RKO (cell line): ENCODE data around the gene C19orf73.
"Not testable (repeated sequence)": the region's sequence is repeated elsewhere in the genome, so short reads cannot be mapped to it uniquely, and the experiment has no call there.

Experiments used
- DNase-seq: peaks from one replicate; pipeline ENCODE4 v3.0.0-alpha.2; 2016; ENCODE audit warnings: low spot score

C19orf73 gene

DNA sequence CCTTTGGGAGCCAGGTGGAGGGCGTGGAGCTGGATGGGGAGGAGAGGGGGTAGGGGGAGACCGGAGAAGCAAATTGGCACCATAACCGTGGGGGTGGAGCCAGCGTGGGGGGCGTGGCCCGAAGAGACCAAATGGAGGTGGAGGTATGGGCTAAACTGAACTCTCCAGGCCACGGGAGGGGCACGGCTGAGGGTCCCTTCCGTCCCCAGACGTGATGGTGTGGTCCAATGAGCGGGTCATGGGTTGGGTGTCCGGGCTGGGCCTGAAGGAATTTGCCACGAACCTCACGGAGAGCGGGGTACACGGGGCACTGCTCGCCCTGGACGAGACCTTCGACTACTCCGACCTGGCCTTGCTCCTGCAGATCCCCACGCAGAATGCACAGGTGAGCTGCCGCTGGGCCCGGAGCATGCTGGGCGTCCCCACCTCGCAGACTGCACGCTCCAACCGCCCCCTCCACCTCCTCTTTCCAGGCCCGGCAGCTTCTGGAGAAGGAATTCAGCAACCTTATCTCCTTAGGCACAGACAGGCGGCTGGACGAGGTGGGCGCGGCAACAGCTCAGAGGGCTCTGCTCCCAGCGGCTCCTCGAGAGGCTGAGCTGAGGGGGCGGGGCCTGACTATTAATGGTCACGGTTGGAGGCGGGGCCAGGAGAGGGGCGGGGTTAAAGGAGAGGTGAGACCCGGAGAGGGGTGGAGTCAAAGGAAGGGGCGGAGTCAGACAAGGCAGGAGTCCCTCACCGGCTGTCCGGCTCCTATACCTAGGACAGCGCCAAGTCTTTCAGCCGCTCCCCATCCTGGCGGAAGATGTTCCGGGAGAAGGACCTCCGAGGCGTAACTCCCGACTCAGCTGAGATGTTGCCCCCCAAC, 30.1 kb upstream of the C19orf73 start:
- DNase-seq: peak; percentile 90

DNA sequence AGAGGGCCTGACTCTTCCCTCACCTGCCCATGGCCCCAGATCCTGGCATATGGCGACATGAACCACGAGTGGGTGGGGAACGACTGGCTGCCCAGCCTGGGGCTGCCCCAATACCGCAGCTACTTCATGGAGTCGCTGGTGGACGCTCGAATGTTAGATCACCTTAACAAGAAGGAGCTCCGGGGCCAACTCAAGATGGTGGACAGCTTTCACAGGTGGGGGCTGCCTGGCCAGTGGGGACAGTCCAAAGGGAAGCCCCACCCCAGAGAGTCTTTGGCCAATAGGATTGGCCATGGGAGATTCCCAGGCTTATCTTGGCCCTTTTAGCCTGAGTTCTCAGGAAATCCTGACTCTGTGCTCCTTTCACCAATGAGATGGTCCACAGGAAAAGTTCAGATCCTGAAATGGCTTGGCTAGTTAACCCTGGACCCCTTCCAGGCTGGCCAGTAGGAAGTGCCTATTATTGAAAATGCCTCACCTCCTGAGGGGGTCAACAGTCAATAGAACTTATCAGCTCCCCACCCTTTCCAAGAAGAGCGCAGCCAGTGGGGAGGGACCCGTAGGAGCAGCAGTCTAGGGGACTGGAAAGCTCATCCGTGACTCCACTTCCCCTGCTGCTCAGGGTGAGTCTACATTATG, 29.2 kb upstream of the C19orf73 start:
- DNase-seq: no peak

DNA sequence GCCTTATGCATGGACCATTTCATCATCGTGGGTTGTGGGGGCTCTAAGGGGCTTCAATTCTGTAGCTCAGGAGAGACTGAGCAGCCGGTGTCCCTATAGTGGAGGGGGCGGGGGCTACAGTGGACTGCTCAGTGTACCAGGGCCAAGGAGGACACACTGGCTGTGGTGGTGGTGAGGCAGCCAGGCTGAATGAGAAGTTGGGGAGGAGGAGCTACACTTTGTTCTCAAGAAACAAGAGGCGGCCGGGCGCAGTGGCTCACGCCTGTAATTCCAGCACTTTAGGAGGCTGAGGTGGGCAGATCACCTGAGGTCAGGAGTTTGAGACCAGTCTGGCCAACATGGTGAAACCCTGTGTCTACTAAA, 27.4 kb upstream of the C19orf73 start:
- not testable (repeated sequence) for DNase-seq

DNA sequence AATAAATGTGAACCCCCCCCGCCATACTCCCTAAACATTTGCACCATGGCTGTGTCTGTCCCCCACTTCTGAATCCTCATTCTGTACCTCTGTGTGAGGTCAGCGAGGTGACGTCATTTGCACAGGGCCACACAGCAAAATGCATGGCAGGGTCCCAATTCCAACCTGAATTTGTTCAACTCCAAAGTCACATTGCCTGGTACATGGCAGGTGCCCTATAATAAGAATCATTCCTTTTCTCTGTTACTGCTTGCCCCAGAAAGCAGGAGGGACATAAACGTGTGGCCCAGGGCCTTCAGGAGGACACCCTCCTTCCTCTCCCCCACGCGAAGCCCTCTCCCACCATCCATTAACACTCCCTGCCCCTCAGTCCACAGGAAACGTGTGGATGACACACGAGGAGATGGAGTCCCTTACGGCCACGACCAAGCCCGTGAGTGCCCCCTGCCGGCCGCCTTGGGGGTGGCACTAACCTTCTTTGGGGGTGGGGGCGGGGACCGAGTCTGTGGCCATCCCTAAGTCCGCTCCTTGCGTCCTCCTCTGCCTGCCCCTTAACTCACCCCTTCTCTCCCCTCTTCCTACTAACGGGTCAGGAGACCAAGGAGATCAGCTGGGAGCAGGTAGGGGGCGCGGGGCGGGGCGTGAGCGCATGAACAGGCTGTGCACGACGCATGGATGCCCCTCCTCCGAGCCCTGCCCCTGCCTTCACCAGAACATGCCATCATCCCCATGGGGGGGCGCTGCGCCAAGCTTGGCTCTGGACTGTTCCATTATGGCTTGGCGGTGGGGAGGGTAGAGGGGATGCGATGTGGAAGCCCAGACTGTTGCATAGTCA, 26.8 kb upstream of the C19orf73 start:
- DNase-seq: no peak

DNA sequence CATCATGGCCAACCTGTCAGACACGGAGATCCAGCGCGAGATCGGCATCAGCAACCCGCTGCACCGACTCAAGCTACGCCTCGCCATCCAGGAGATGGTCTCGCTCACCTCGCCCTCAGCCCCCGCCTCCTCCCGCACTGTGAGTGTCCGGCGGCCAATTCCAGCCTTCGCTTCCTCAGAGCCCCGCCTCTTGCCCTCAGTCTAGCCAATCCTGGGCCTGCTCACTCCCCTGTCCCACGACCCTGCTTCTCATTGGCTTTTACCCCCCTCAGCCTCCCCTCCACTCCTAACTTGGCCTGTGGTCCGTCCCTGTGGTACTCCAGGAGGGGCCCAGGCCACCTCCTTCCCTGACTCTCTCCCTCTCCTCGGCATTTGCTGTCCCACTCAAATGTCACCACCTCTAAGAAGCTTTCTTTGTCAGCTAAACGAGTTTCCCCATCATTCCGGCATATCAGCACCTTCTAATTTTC, 24.0 kb upstream of the C19orf73 start:
- no peak for DNase-seq

DNA sequence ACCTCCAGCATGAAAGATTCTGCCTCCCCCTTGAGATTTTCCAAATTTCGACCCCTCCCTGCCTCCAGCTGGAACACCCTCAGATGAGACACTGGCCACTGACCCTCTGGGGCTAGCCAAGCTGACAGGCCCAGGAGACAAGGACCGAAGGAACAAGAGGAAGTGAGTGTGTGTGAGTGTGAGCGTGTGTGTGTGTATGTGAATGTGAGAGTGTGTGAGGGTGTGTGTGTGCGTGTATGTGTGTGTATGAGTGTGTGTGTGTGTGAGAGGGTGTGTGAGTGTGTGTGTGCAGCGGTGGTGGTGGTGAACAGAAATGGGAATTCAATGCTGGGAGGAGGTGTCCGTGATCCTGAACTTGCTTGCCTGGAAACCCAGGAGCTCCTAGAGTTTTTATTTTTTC, 22.4 kb upstream of the C19orf73 start:
- no peak for DNase-seq

DNA sequence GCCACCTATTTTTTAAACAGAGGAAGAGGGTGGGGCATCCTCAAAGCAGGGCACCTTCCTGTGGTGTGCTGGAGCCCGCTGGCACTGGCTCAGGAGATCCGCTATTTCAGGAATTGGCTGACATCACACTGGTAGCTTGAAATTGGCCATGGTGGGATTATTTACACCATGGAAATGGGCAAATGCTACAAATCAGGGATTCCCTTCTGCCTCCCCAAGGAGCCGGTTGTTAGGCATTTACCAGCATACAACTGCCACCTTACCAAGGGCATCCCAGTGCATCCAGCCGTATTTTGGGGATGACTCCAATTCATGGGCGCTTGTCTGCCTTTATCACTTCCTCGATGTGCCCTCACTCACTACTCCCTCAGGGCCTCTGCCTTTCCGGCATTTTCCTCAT, 22.0 kb upstream of the C19orf73 start:
- no peak for DNase-seq

- no peak for DNase-seq
These were observed 17.8 kb upstream of the C19orf73 start for GRCh38 chr19:49136771-49137171.

DNA sequence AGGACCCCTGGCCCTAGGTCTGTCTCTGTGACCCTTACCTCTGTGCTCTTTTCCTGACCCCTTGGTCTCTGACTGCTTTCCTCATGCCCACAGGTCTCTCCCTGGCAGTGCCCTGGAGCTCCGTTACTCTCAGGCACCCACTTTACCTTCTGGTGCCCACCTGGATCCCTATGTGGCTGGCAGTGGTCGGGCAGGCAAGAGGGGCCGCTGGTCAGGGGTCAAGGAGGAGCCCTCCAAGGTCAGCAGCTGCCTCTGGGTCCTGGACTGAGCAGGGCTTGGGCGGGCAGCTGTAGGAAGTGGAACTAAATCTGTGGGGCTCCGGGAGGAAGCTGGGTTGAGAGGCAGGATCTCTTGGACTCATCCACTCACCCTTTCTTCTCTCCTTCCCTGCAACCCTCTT, 16.7 kb upstream of the C19orf73 start:
- DNase-seq: no peak

DNA sequence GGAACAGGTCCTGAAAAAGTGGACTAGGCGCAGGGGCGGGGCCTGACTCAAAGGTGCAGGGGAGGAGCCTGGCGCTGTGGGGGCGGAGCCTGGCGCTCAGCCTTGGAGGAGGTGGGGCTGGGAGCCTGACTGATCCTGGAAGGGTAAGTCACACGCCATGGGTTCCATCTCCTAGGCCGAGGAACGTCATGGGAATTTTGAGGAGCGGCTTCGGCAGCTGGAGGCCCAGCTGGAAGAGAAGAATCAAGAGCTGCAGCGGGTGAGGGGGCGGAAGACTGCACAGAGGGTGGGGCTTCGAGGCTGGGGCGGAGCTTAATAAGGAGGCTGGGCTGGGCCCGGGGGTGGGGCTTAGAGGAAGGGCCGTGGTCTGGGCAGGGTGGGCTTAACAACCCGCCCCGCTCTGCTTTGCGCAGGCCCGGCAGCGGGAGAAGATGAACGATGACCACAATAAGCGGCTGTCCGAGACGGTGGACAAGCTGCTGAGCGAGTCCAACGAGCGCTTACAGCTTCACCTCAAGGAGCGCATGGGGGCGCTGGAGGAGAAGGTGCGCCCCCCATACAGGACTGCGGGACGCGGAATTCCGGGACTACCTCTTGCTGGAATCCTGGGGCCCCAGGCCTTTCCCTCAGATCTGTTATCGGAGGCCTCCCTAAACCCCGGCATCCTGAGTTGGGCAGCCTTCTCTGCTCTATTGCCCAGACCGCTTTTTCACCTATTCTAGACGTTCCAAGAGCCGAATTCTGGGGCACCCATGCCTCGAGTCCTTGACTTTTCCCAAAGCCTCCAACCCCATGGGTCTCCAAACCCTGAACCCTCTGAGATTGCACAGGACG, 14.9 kb upstream of the C19orf73 start:
- DNase-seq: no peak

DNA sequence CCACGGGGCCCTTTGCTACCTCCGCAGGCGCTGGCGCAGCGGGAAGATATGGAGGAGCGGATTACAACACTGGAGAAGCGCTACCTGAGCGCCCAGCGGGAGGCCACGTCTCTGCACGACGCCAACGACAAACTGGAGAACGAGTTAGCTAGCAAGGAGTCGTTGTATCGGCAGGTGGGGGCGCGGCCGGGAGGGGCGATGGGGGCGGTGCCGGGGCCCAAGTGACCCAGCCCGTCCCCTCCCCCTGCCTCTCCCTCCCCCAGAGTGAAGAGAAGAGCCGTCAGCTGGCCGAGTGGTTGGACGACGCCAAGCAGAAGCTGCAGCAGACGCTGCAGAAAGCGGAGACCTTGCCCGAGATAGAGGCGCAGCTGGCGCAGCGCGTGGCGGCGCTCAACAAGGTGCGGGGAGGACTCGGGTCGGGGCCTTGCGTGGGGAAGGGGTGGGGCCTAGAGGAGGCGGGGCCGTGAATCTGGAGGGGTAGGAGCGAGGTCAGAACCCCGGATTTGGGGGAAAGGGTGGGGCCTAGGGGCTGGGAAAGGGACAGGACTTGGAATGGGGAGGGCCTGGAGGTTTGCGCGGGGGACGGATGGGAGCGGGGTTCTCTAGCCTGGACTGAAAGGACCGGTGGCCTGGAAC, 14.1 kb upstream of the C19orf73 start:
- no peak for DNase-seq

- DNase-seq: no peak
These were observed 11.4 kb upstream of the C19orf73 start for GRCh38 chr19:49130325-49130724.

- DNase-seq: no peak
These were observed 10.3 kb upstream of the C19orf73 start for GRCh38 chr19:49129238-49129583.

GRCh38 chr19:49128545-49129237, 9.7 kb upstream of the C19orf73 start:
- no peak for DNase-seq

DNA sequence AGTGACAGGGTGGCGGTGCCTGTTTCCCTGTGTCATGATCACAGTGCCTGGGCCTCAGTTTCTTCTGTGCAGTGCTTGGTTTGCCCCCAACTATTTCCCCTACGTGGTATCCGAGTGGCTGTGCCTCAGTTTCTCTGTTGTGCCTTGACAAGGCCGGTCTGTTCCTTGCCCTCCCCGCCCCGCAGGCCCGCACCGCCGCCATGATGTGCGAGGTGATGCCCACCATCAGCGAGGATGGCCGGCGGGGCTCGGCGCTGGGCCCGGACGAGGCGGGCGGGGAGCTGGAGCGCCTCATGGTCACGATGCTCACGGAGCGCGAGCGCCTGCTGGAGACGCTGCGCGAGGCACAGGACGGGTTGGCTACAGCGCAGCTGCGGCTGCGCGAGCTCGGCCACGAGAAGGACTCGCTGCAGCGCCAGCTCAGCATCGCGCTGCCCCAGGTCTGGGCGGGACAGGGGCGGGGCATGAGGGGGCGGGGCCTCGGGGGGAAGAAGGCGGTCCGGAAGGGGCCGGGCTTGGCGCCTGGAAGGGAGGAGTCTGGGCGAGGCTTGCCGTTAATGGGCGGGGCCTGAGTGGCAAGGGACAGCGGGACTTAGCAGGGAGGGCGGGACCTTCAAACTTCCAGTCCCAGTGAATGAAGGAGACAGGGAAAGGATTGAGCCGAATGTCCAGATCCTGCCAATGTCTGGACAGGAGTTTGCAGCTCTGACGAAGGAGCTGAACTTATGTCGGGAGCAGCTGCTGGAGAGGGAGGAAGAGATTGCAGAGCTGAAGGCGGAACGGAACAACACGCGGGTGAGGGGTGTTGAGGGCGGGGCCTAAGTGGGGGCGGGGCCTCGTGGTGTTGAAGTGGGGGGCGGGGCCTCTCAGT, 9.0 kb upstream of the C19orf73 start:
- DNase-seq: peak; percentile 96

DNA sequence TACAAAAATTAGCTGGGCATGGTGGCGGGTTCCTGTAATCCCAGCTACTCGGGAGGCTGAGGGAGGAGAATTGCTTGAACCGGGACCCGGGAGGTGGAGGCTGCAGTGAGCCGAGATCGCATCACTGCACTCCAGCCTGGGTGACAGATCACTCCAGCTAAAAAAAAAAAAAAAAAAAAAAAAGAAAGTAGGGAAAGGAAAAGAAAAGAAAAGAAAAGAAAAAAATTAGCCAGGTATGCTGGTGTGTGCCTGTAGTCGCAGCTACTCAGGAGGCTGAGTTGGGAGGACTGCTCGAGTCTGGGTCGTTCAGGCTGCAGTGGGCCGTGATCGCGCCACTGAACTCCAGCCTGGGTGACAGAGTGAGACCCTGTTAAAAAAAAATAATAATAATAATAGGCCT, 8.3 kb upstream of the C19orf73 start:
- not testable (repeated sequence) for DNase-seq

- no peak for DNase-seq
These were observed 7.6 kb upstream of the C19orf73 start for GRCh38 chr19:49126575-49126974.

GRCh38 chr19:49125025-49125731, 6.2 kb upstream of the C19orf73 start:
- DNase-seq: no peak

- DNase-seq: not testable (repeated sequence)
These were observed 4.3 kb upstream of the C19orf73 start for GRCh38 chr19:49123285-49123684.
